HL-60 (cell line): ENCODE data around the gene LIPG.

Experiments
- DNase-seq, 2 experiments: peaks; one replicate each; pipeline ENCODE4 v3.0.0-alpha.2; 2010 to 2020; ENCODE audit warnings: low read depth in 1 of 2, low spot score in 1 of 2
- H3K27ac ChIP-seq: fragments of 250-450 bp; sonication (Bioruptor Pico); replicated peaks from 2 replicates; pipeline ENCODE4 v1.5.1; 2020; ENCODE audit warnings: mild to moderate bottlenecking, moderate library complexity
- H3K27me3 ChIP-seq: fragments of 250-450 bp; sonication (Bioruptor Pico); 2 replicates; pipeline ENCODE4 v1.5.1; 2021; ENCODE audit warnings: mild to moderate bottlenecking, moderate library complexity; ENCODE audit not compliant: insufficient read depth, poor library complexity, severe bottlenecking
- H3K4me3 ChIP-seq: replicated peaks from 2 replicates; pipeline ENCODE4 v1.5.1; 2011; ENCODE audit warnings: mild to moderate bottlenecking, control low read depth, low read length; ENCODE audit not compliant: insufficient read depth
- GABPA ChIP-seq: IDR thresholded peaks from 2 replicates; pipeline ENCODE4 v1.6.1; 2012; ENCODE audit warnings: low read depth
- POLR2AphosphoS5 ChIP-seq: IDR thresholded peaks from 2 replicates; pipeline ENCODE4 v1.6.1; 2012; ENCODE audit warnings: low read depth
- SPI1 ChIP-seq: IDR thresholded peaks from 2 replicates; pipeline ENCODE4 v1.6.1; 2012; ENCODE audit warnings: low read depth, mild to moderate bottlenecking, borderline replicate concordance
- TF ChIP-seq, protein P1 (sequence below): IDR thresholded peaks from 2 replicates; pipeline ENCODE4 v1.6.1; 2012; ENCODE audit warnings: low read depth; ENCODE audit not compliant: insufficient replicate concordance
- TF ChIP-seq, protein P2 (sequence below): IDR thresholded peaks from one replicate; pipeline ENCODE4 v1.5.1; 2011; ENCODE audit warnings: low read length, control low read depth, inconsistent platforms; ENCODE audit not compliant: insufficient read depth

Gene LIPG

DNA sequence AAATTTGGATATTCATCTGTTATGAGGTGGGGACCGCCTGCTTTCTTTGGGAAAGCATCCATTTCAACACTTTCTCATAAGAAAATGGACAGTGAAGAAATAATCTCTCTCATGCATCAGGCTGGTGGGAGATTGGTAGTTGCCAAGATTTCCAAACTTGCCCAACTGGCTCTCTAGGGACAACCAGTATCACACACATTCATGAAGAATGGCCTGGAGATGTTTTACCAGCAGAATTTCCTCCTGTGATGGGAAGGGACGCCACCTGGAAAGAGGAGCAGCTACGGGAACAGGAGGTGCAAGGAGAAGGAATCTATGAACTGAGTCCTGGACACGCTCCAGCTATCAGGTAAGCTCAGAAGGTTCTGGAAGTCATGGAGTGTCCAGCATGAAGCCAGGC lies 39.4 kb downstream of the LIPG start:
- H3K27me3 ChIP-seq = no peaks in the 10 kb centered on the region
- DNase-seq = no peak
- H3K27ac ChIP-seq = no peak overlapping the region
- H3K4me3 ChIP-seq = no peak overlapping the region
- TF ChIP-seq GABPA (no peak), SPI1 (no peak)
- TF ChIP-seq, protein P1, sequence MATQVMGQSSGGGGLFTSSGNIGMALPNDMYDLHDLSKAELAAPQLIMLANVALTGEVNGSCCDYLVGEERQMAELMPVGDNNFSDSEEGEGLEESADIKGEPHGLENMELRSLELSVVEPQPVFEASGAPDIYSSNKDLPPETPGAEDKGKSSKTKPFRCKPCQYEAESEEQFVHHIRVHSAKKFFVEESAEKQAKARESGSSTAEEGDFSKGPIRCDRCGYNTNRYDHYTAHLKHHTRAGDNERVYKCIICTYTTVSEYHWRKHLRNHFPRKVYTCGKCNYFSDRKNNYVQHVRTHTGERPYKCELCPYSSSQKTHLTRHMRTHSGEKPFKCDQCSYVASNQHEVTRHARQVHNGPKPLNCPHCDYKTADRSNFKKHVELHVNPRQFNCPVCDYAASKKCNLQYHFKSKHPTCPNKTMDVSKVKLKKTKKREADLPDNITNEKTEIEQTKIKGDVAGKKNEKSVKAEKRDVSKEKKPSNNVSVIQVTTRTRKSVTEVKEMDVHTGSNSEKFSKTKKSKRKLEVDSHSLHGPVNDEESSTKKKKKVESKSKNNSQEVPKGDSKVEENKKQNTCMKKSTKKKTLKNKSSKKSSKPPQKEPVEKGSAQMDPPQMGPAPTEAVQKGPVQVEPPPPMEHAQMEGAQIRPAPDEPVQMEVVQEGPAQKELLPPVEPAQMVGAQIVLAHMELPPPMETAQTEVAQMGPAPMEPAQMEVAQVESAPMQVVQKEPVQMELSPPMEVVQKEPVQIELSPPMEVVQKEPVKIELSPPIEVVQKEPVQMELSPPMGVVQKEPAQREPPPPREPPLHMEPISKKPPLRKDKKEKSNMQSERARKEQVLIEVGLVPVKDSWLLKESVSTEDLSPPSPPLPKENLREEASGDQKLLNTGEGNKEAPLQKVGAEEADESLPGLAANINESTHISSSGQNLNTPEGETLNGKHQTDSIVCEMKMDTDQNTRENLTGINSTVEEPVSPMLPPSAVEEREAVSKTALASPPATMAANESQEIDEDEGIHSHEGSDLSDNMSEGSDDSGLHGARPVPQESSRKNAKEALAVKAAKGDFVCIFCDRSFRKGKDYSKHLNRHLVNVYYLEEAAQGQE = no peak
- TF ChIP-seq, protein P2, sequence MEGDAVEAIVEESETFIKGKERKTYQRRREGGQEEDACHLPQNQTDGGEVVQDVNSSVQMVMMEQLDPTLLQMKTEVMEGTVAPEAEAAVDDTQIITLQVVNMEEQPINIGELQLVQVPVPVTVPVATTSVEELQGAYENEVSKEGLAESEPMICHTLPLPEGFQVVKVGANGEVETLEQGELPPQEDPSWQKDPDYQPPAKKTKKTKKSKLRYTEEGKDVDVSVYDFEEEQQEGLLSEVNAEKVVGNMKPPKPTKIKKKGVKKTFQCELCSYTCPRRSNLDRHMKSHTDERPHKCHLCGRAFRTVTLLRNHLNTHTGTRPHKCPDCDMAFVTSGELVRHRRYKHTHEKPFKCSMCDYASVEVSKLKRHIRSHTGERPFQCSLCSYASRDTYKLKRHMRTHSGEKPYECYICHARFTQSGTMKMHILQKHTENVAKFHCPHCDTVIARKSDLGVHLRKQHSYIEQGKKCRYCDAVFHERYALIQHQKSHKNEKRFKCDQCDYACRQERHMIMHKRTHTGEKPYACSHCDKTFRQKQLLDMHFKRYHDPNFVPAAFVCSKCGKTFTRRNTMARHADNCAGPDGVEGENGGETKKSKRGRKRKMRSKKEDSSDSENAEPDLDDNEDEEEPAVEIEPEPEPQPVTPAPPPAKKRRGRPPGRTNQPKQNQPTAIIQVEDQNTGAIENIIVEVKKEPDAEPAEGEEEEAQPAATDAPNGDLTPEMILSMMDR = no peak

DNA sequence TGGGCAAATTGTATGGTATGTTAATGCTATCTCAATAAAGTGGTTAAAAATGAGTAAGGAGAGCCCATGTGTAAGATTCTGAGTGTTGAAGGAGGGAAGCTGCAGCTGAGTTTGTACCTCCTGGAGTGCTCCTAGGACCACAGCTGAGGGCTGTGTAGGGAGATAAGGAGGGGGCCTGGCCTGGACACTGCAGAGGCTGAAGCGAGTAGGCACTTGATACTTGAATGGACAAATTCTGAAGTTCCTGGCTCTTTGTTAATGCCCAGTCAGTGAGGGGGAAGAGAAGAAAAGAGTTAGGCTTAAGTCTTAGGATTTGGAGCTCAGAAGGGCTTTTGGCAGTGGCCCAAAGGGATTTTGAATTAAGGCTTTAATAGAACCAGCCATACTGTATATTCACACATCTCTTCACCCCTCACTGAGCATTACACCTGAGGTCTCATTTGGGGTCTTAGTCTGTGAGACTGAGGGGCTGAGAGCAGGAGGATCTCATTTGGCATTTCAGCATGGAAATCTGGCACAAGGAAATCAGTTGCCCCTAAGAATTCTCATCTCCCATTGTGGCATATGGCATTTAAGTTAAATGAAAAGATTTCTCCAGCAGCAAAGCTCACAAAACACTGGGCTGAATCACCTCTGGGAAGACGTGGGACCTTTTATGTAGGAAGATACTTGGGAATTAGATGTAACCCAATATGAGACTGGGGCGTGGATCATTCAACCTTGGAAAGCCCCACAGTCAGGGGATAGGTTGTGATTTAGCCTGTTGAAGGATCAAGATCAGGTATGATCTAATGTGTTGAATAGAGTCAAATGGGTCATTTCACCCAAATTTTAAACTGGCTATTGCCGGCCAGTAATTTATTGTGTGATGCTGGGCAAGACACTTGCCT lies 46.8 kb downstream of the LIPG start:
- Histone ChIP-seq H3K4me3 (no peak overlapping the region), H3K27me3 (peaks cover 4% of the 10 kb centered on the region), H3K27ac (no peak overlapping the region)
- no peak for DNase-seq
- TF ChIP-seq POLR2AphosphoS5 = no peak

DNA sequence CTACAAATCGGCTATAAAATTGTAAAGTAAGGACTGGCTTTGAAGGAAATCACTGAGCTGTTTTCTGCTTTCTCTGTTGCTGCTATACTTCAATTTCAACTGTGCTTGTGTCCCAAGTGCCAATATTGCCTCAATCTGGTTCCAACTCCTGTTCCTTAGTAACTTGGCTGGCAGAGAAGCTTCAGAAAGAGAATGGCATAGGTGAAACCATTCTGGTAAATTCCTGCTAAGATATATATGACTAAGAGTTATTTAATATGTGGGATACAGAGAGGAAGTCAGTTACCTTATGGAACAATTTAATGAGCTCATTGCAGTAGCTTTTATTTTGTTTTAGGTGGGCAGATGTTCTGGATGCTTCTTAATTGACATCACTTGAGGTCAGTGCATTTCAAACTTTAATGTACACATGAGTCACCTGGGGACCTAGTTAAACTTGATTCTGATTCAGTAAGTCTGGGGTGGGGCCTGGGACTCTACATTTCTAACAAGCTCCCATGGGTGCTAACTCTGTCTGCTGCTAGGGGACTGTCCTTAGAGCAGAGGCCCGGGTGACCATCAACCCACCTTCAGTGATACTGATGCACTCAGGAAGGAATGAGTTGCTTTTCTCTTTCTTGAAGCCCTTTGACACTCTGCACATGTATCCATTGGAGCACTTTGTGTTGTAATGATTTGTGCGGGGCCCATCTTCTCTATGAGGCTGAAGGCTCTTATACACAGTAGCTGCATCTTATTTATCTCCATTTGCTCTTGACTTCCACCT lies 47.6 kb downstream of the LIPG start:
- TF ChIP-seq POLR2AphosphoS5 (no peak), SPI1 (no peak), GABPA (no peak)
- TF ChIP-seq, protein P1 = no peak
- TF ChIP-seq, protein P2 = no peak
- no peak for DNase-seq
- H3K27me3 ChIP-seq = peaks cover 4% of the 10 kb centered on the region
- no peak overlapping the region for H3K4me3 ChIP-seq
- H3K27ac ChIP-seq = no peak overlapping the region

DNA sequence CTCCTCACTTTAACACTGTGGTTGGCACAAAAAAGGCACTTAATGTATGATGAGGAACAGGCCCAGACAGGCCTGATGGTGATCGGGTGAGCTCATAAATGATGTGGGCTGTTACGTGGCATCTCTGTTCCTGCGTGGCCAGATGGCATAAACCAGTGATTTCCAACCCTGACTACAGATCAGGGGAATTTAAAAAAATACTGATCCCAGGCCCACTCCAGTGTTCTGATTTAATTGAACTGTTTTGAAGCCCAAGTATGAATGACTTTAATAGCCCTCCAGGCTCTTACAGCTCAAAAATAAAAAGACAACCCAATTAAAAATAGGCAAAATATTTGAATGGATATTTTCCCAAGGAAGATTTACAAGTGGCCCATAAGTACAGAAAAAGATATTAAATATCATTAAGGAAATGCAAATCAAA lies 48.2 kb downstream of the LIPG start:
- DNase-seq = no peak
- Histone ChIP-seq H3K4me3 (no peak overlapping the region), H3K27ac (no peak overlapping the region), H3K27me3 (peaks cover 4% of the 10 kb centered on the region)
- no peak for TF ChIP-seq GABPA
- TF ChIP-seq, protein P1 = no peak
